ENCODE data around the gene UNC93B1.

UNC93B1 gene

DNA sequence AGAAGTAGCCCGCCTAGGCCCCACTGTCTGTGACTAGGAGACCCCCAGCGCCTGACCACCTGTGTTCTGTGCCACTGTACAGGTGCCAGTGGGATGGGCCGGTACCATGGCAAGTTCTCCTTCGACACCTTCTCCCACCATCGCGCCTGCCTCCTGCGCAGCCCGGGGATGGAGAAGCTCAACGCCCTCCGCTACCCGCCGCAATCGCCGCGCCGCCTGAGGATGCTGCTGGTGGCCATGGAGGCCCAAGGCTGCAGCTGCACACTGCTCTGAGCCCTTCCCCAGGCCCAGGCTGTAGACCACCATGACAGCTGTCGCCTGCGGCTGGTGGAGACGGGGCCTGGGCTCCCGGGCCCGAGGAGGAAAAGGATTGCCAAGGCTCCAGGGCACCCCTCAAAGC, 23.8 kb upstream of the UNC93B1 start:
- Mint-ChIP-seq H3K27ac (no peak overlapping the region), H3K4me3 (peak overlapping the region in 1 of 3 experiments; percentile 36), H3K9me3 (peaks cover 14% of the 10 kb centered on the region), H3K36me3 (ENCODE audit: low read depth) (peaks cover 26% of the 10 kb centered on the region), H3K27me3 (ENCODE audit: low read depth) (no peaks in the 10 kb centered on the region), H3K4me1 (peaks cover 21% of the 10 kb centered on the region)
- TF ChIP-seq, protein P1, sequence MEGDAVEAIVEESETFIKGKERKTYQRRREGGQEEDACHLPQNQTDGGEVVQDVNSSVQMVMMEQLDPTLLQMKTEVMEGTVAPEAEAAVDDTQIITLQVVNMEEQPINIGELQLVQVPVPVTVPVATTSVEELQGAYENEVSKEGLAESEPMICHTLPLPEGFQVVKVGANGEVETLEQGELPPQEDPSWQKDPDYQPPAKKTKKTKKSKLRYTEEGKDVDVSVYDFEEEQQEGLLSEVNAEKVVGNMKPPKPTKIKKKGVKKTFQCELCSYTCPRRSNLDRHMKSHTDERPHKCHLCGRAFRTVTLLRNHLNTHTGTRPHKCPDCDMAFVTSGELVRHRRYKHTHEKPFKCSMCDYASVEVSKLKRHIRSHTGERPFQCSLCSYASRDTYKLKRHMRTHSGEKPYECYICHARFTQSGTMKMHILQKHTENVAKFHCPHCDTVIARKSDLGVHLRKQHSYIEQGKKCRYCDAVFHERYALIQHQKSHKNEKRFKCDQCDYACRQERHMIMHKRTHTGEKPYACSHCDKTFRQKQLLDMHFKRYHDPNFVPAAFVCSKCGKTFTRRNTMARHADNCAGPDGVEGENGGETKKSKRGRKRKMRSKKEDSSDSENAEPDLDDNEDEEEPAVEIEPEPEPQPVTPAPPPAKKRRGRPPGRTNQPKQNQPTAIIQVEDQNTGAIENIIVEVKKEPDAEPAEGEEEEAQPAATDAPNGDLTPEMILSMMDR (IDR thresholded peaks at IDR 0.05; ENCODE audit: unreplicated experiment in 3 of 3): no peak

GRCh38 chr11:68026391-68027105, 22.7 kb upstream of the UNC93B1 start:
- Mint-ChIP-seq H3K27ac (no peak overlapping the region), H3K36me3 (ENCODE audit: low read depth) (peaks cover 26% of the 10 kb centered on the region), H3K27me3 (ENCODE audit: low read depth) (no peaks in the 10 kb centered on the region), H3K9me3 (peaks cover 14% of the 10 kb centered on the region), H3K4me3 (no peak overlapping the region), H3K4me1 (peaks cover 18% of the 10 kb centered on the region)
- TF ChIP-seq, protein P1 (IDR thresholded peaks at IDR 0.05; ENCODE audit: unreplicated experiment in 3 of 3): no peak

GRCh38 chr11:68025047-68025446, 21.1 kb upstream of the UNC93B1 start:
- peaks cover 26% of the 10 kb centered on the region for H3K36me3 Mint-ChIP-seq (ENCODE audit: low read depth)
- H3K27me3 Mint-ChIP-seq (ENCODE audit: low read depth): peaks cover 3% of the 10 kb centered on the region
- peaks cover 10% of the 10 kb centered on the region for H3K4me1 Mint-ChIP-seq

DNA sequence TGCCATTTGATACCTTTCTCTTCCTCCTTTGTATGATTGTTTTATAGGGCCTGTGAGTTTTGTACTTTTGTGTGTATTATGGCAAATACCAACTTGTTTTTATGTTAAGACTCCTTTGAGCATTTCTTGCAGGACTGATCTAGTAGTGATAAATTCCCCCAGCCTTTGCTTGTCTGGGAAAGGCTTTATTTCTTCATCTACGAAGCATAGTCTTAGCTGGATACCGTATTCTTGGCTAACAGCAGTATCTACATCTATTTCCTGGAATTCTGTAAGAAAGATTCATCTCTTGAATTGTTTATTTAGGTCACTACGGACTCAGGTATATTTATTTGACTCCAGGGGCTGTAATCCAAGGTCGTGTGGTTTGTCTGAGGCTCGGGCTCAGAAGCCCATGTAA, 20.6 kb upstream of the UNC93B1 start:
- H3K27me3 Mint-ChIP-seq (ENCODE audit: low read depth): peaks cover 3% of the 10 kb centered on the region
- peaks cover 26% of the 10 kb centered on the region for H3K36me3 Mint-ChIP-seq (ENCODE audit: low read depth)
- H3K4me3 Mint-ChIP-seq: no peak overlapping the region
- TF ChIP-seq, protein P1 (IDR thresholded peaks at IDR 0.05; ENCODE audit: unreplicated experiment in 3 of 3): no peak
- peaks cover 8% of the 10 kb centered on the region for H3K4me1 Mint-ChIP-seq
- H3K9me3 Mint-ChIP-seq: peaks cover 14% of the 10 kb centered on the region
- H3K27ac Mint-ChIP-seq: no peak overlapping the region

More at GRCh38 chr11:68025047-68025446, 21.1 kb upstream of the UNC93B1 start:
- Mint-ChIP-seq H3K4me3 (no peak overlapping the region), H3K9me3 (peaks cover 14% of the 10 kb centered on the region), H3K27ac (no peak overlapping the region)
- TF ChIP-seq, protein P1 (IDR thresholded peaks at IDR 0.05; ENCODE audit: unreplicated experiment in 3 of 3): no peak

- no peak overlapping the region for H3K27ac Mint-ChIP-seq
- H3K9me3 Mint-ChIP-seq: peaks cover 14% of the 10 kb centered on the region
- peaks cover 26% of the 10 kb centered on the region for H3K36me3 Mint-ChIP-seq (ENCODE audit: low read depth)
- peaks cover 5% of the 10 kb centered on the region for H3K4me1 Mint-ChIP-seq
- H3K27me3 Mint-ChIP-seq (ENCODE audit: low read depth): peaks cover 7% of the 10 kb centered on the region
- TF ChIP-seq, protein P1 (IDR thresholded peaks at IDR 0.05; ENCODE audit: unreplicated experiment in 3 of 3): no peak
- no peak overlapping the region for H3K4me3 Mint-ChIP-seq
These were observed 18.6 kb upstream of the UNC93B1 start for GRCh38 chr11:68022531-68022930.
